Measurements from ENCODE around the gene VPS54.

Gene VPS54, protein sequence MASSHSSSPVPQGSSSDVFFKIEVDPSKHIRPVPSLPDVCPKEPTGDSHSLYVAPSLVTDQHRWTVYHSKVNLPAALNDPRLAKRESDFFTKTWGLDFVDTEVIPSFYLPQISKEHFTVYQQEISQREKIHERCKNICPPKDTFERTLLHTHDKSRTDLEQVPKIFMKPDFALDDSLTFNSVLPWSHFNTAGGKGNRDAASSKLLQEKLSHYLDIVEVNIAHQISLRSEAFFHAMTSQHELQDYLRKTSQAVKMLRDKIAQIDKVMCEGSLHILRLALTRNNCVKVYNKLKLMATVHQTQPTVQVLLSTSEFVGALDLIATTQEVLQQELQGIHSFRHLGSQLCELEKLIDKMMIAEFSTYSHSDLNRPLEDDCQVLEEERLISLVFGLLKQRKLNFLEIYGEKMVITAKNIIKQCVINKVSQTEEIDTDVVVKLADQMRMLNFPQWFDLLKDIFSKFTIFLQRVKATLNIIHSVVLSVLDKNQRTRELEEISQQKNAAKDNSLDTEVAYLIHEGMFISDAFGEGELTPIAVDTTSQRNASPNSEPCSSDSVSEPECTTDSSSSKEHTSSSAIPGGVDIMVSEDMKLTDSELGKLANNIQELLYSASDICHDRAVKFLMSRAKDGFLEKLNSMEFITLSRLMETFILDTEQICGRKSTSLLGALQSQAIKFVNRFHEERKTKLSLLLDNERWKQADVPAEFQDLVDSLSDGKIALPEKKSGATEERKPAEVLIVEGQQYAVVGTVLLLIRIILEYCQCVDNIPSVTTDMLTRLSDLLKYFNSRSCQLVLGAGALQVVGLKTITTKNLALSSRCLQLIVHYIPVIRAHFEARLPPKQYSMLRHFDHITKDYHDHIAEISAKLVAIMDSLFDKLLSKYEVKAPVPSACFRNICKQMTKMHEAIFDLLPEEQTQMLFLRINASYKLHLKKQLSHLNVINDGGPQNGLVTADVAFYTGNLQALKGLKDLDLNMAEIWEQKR

GRCh38 chr2:64019083-64019974 is at the start of gene VPS54:
Gene VPS54 (minus strand): TSS chr2:64019428. CDS start chr2:63983999, 35,429 bp downstream.
- DNase-seq (ENCODE audit: low read depth in 2 of 2, low spot score in 1 of 2): peak; percentile 10 to 18

DNA sequence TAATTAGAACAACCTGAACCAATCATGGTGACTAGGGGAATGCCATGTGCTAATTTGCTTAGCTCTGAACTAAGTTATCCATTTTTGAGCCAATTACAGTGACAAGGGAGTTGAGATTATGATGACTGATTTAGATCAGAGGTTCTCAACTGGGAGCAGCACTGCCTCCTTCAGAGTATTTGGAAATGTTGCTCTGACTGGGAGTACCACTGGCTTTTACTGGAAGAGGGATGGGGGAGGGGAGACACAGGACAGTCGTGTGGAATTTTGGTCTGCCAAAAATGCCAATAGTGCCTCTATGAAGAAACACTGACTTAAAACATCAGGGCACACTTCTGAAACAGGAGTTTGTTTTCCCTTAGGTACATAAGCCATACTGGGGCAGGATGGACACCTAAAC is 48.1 kb upstream of the VPS54 start:
- DNase-seq (ENCODE audit: low read depth in 2 of 2, low spot score in 1 of 2): no peak

- no peak for DNase-seq (ENCODE audit: low read depth in 2 of 2, low spot score in 1 of 2)
Measured at GRCh38 chr2:64065516-64065915, 46.3 kb upstream of the VPS54 start.

DNA sequence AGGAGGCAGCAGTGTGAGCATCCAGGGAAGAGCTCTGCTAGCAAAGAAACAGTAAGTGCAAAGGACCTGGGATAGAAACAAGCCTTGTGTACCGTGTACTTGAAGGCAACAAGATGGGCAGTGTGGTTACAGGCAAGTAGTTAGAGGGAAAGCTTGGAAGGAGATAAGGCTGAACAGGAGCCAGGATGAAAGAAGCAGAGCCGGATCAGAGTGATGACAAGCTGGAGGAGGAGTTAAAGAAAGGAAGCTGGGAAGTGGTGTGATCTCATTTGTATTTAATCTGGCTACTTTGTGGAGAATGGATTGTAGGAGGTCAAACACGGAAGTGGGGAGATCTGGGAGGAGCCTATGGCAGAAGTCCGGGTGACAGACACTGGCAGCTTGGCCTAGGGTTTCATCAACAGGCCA is 44.7 kb upstream of the VPS54 start:
- no peak for DNase-seq (ENCODE audit: low read depth in 2 of 2, low spot score in 1 of 2)

DNA sequence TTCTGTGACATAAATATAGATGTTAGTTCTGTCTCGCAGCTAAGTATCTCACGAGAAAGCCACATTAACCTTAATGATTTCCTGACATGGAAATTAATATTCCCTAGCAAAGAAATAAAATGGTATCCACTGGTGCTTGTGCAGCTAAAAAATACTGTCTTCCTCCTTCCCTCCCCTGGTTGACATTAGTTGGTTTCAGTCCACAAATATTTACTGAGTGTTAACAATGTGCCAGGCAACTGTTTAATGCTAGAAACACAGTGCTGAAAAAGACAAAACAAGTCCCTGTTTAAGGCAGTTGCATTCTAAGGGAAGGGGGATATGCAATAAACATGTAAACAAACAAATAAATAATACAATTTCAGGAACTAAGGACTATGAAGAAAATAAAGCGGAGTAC is 44.2 kb upstream of the VPS54 start:
- DNase-seq (ENCODE audit: low read depth in 2 of 2, low spot score in 1 of 2): no peak

GRCh38 chr2:64062840-64063239 is 43.6 kb upstream of the VPS54 start:
- DNase-seq (ENCODE audit: low read depth in 2 of 2, low spot score in 1 of 2): no peak

DNA sequence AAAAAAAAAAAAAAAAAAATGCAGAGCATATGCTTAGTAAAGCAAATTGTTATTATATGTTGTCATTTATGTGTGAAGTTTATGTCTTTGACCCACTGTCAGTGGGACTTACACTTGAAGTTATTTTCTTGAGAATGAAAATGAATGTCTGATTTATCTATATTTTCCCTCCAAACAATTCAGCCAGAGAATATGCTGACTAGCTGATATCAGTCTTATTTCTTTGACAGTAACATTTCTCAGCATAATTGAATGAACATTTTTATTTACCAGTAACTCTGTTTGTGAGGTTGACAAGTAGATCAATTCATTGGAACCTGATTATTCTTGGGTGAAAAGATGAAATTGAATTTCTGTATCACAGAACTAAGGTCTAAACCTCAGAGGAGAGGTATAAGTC is 40.0 kb upstream of the VPS54 start:
- DNase-seq (ENCODE audit: low read depth in 2 of 2, low spot score in 1 of 2): no peak

GRCh38 chr2:64056021-64056420 is 36.8 kb upstream of the VPS54 start:
- DNase-seq (ENCODE audit: low read depth in 2 of 2, low spot score in 1 of 2): no peak

- no peak for DNase-seq (ENCODE audit: low read depth in 2 of 2, low spot score in 1 of 2)
Measured at GRCh38 chr2:64054161-64054915, 35.1 kb upstream of the VPS54 start.

- DNase-seq (ENCODE audit: low read depth in 2 of 2, low spot score in 1 of 2): no peak
Measured at GRCh38 chr2:64052463-64053241, 33.4 kb upstream of the VPS54 start.

GRCh38 chr2:64049633-64050220 is 30.5 kb upstream of the VPS54 start:
- DNase-seq (ENCODE audit: low read depth in 2 of 2, low spot score in 1 of 2): peak; percentile 35 to 42

DNA sequence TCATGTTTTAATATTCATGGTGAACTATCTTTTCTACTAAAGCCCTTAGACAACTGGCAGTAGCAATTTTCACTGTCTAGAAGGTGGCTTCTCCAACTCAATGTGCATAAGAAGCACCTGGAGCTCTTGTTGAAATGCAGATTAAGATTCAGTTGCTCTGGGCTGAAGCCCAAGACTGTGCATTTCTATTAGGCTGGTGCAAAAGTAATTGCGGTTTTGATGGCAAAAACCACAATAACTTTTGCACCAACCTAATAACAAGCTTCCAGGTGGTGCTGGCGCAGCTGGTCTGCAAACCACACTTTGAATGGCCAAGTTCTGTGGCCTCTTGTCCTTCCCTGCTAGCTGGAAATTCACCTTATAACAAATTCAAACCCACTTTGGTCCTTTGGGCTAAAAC is 26.7 kb upstream of the VPS54 start:
- no peak for DNase-seq (ENCODE audit: low read depth in 2 of 2, low spot score in 1 of 2)

GRCh38 chr2:64040161-64040560 is 20.9 kb upstream of the VPS54 start:
- no peak for DNase-seq (ENCODE audit: low read depth in 2 of 2, low spot score in 1 of 2)

DNA sequence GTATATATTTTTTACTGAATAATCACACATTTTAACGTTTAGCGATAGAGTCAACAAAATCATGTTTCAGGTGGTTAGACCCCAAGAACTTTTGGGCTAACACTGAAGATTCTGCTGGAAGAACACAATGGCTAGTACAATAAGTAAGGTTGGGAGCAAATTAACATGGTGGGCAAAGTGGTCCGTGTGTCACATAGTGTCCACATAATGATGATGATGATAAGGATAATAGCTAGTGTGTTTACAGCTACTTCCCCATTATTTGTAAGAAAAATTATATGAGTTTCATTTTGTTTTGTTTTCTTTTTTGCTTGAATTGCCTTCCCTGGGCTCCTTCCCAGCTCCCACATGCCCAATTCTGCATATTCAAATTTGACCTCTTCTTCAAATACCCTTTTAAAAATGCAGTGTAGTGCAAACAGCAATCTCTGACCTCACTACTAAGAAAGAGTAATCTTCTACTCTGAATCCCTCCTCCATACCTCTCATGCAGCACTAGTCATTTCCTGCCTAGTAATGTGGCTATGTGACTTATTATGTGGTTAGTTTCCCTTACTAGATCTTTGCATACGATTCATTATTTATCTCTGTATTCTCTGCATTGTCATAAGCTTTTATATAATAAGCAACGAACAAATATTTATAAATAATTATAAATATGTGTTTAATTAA is 16.9 kb upstream of the VPS54 start:
- no peak for DNase-seq (ENCODE audit: low read depth in 2 of 2, low spot score in 1 of 2)

- DNase-seq (ENCODE audit: low read depth in 2 of 2, low spot score in 1 of 2): no peak
Measured at GRCh38 chr2:64035072-64035942, 16.1 kb upstream of the VPS54 start.

- DNase-seq (ENCODE audit: low read depth in 2 of 2, low spot score in 1 of 2): no peak
Measured at GRCh38 chr2:64029116-64029665, 10.0 kb upstream of the VPS54 start.

- DNase-seq (ENCODE audit: low read depth in 2 of 2, low spot score in 1 of 2): no peak
Measured at GRCh38 chr2:64025741-64026140, 6.5 kb upstream of the VPS54 start.
